GM18520 (cell line): ENCODE measurements around the gene SUMF1.

Experiments used
- ATAC-seq: cut with Tn5 transposase; IDR thresholded peaks from one replicate; pipeline ENCODE4 v1.9.1; 2021; ENCODE audit not compliant: unreplicated experiment

SUMF1 gene

DNA sequence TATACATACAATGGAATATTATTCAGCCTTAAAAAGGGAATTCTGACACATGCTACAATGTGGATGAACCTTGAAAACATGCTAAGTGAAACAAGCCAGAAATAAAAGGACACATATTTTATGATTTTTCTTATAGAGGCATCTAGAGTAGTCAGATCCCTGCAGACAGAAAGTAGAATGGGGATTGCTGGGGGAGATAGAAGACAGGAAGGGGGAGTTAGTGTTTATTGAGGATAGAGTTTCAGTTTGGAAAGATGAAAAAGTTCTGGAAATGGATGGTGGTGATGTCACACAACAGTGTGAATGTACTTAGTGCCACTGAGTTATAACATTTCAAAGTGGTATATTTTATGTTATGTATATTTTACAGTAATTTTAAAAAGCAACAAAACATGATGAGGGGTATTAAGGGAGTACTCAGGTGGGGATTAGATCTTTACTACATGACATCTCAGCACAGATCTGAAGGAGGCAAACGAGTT, 30.8 kb upstream of the SUMF1 start:
- ATAC-seq, result no peak

DNA sequence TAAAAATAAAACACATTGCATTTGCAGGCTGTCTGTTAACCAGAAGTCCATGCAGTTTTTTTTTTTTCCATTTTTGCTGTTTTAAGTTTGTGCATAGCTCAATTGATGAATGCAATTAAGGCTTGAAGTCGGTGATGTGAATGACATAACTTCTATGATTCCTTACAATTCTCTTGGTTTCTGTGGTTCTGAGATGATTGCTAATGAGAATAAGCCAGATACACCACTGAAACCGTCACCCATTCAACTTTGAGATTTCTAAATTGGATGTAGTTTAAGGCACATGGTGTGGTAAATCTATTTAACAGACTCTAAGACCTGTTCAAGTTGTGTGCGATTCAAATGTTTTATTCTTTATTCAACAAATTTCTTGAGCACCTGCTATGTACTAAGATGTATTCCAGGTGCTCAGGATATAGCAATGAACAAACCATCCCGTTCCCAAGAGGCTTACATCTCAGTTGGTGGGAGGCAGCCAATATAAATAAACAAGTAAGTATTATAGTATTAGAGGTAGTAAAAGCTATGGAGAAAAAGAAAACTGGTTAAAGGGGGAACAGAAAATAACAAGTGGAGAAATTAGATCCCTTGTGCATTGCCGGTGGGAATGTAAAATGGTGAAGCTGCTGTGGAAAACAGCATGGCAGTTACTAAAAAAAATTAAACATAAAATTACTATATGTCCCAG, 30.1 kb upstream of the SUMF1 start:
- no peak for ATAC-seq

DNA sequence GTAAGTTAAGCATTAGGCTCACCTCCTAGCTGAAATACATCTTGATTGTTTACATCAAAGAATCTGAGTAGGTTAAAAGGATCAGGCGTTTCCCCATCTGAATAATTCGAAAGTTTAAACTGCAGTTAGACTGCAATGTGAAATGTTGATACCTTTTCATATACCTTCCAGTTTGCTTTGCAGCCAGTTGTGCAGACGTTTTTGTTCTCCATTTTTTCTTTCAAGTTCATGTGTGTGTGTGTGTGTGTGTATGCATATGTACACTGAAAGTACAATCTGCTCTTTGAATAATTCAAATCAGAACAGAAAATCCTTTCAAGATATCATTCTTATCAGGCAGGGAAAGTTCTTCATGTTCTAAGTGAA, 29.0 kb upstream of the SUMF1 start:
- no peak for ATAC-seq

DNA sequence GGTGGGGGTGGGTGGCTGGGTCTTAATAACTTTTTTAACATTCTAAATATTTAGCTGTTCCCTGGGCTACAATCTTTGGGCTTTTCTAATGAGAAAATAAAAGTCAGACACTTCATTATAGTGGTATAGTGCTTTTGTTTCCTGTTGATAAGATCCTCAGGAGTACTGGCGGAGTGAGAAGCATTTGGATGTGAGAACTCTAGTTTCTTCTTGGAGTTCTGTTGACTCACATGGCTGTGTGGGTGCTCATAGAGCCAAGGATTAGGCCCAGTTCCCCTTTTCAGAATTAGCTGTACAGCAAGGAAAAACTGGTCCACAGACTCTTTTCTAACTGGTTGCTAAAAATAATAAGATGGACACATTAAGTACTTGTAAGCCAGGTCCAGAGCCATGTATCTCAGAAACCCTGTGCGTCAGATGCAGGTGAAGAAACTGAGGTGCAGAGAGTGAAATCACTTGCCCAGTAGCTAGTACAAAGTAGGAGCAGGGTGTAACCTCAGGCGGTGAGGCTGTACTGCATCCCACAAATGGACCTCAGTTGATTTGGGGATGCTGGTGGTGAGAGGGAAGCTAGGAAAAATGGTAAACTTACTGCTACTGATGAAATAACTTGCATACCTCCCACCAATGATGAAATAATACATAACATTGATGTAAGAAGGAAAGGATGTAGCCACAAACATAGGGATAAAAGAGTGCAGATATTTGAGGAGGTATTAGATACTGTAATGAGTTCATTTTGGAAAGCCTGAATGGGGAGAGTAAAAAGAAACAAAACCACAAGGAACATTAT, 28.4 kb upstream of the SUMF1 start:
- no peak for ATAC-seq

DNA sequence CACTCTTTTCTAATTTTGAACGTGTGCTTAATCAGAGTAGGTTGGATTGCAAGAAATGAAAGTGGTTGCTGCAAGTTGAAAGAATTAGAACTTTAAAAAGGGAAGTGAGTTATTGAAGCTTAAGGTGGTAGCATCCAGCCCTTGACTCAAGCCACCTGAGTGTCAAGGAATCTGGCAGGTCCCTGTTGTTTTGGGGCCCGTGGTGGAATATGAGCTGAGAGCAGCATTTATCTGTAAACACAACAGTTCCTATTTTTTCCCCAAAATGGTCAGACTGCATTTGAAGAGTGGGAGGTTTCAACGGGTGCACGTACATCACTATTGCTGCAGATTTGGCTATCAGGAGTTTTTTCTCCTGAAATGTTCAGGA, 27.8 kb upstream of the SUMF1 start:
- no peak for ATAC-seq

DNA sequence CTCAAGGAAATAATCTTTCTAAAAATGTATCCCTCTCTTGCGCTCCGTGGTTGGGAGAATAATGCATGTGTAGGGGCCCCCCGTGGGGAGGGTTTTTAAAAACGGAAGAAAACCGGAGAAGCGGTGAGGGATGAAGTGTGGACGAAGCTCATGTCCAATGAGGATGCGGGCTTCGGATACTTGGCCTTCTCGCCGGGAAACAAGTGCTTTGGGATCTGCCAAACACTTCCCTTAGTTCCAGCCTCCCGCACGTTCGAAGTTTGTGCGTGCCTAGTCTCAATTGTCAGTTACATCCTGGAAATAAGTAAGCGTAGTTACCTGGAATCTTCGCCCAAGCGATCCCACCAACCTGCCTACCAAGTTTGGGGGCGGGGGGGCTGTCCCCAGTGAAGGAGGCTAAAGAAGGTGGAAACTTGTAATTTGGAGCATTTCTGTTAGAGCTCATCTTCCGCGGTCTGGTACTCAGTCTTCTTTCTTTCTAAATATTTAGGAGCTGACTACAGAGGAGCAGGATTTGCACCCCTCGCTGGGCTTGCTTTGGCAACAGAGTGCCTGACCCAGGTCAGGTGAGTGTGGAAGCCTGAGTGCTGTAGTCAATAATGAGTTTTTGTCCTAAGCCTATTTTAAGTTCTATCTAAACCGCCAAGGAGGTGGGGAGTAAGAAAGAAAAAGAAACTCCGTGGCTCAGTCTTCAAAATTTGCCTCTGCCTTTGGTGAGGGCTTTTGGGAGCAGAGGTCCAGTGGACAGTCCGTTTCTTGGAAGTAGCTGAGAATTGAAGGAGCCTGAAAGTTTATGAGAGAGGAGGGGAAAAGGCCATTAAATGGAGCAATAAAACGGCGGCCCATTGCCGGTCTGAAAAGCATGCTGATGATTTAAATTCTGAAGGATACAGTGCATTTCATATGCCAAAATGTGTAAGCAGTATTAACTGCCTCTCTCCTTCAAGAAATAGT, 27.1 kb upstream of the SUMF1 start:
- ATAC-seq, result no peak

DNA sequence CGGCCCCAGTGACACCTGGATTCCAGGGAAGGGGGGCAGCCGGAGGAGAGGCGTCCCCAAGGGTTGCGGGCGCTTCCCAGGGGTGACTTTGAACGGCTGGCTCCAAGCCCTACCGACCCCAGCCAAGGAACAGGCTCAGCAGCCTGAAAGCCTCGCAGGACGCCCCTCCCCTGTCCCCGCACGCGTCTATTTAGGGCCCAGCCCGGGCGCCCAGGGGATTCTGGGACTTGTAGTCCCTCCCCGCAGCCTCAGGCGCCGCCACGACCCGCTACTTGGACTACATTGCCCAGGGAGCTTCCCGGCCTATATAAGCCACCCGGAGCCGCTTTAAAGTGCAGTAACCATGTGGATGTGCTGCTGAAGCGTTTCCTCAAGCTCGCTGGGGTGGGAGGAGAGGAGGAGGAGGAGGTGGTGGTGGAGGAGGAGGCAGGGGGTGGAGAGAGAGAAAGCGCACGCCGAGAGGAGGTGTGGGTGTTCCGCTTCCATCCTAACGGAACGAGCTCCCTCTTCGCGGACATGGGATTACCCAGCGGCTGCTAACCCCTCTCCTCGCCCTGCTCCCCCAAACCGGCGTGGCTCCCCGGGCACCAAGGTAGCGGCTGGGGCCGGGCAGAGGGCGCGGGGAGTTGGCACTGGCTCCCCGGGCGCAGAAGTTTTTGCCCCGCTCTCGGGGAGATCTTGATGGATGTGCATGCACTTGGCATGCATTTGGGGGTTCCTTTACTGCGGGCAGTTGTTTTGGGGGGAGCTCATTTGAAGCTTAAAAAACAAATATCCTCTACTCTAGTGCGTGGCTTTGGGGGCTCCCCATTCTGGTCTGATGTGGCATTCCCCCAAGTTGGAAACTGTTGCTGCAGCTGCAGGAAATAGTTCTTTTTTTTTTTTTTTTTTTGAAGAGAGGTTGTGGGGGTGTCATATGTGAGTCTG, 26.2 kb upstream of the SUMF1 start, which contains the start of gene ITPR1:
ITPR1 (plus strand) TSS at position 335 of the 927 bp plus-strand sequence. CDS start 23,144 bp downstream, outside the sequence.
- peak; percentile 90 for ATAC-seq

DNA sequence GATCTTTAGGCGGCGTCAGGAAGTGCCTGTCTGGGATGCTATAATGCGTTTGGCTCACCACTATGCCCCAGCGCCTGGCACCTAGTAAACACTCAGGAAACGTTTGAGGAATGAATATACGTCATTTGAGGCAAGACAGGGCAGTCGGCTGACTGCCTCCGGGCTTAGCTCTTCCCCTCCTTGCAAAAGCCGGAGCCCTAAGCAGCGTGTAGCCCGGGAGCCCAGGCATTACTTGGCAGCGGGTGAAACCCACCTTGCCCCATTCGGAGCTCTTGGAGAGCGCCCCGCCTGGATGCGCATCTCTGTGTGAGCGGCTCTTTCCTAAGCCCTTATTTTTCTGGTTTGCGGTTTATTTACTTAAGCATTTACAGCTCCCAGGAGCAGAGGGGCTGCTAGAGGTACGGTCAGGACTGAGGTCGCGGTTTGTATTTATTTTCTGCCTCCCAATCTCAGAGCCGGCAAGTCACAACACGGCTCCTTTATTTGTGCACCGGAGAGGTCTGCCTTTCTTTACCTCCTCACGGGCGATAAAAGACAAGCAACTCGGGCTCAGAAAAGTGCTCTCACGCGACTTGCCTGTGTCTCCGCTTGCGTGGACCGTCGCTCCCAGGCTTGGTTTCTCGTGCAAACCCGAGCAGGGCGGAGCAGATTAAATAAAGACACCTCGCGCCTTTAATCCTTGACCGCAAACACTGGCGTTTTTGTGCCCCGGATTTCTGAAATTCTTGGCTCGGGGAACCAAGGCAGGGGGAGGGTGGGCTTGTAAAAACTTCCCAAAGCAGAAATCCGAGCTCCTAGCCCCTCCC, 25.3 kb upstream of the SUMF1 start:
- no peak for ATAC-seq

DNA sequence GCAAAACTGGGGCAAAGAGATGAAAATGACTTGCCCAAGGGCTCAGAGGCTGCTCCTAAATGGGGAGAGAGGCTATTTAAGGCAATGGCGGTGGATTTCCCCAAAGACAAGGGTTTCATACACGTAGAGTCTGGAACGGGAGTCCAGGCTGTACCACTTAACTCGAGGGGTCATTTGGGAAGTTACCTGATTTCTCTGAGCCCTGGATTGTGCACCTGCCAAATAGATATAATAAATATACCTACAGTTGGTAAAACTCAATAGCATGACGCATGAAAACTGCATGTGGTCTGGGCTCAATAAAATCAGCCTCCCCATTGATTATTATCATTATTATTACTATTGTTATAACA, 24.8 kb upstream of the SUMF1 start:
- ATAC-seq, result no peak

DNA sequence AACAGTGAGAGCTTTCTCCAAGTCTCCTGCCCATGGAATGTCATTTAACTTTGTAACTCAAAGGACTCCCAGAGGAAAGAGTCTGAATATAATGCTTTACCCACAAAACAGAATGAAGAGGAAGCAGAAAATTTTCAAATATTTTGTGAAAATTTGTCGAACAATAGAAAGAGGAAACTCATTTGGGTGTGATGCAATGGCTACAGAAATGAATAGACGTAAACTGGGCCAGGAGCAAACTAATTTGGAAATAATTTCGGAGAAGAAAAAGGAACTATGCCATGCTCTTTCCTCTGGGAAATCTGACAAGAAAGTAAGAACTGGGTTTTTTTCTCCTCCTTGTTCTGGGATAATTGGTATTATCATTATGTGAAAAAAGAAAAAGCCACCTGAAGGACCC, 11.2 kb upstream of the SUMF1 start:
- ATAC-seq, result no peak

DNA sequence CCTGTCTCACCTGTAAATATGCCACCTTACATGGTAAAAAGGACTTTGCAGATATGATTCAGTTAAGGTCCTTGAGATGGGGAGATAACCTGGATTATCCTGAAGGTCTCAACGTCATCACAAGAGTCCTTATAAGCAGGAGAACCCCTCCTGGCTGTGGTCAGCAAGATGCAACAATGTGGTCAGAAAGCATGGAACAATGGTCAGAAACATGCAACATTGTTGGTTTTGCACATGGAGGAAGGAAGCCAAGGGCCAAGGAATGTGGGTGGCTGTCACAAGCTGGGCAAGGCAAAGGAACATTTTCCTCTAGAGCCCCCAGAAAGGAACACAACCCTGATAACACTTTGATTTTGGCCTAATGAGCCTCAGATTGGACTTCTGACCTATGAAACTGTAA, 9.4 kb upstream of the SUMF1 start:
- ATAC-seq, result no peak

DNA sequence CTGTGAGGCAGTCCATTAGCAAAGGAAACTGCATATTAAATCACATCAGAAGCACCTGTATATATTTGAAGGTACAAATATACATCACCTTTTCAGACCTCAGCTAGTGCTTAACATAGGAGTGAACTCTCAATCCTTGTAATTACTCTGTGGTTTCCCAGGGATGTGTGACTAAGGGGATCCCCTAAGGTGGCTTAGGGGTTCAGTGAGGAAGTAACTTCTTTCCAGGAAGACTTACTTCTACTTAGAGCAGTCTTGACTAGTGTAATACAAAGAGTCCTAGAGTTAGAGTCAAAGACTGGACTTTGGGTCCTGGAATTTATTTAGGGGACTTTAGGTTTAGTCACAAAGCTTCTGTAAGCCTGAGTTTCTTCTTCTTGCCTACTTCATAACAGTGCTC, 8.7 kb upstream of the SUMF1 start:
- no peak for ATAC-seq

DNA sequence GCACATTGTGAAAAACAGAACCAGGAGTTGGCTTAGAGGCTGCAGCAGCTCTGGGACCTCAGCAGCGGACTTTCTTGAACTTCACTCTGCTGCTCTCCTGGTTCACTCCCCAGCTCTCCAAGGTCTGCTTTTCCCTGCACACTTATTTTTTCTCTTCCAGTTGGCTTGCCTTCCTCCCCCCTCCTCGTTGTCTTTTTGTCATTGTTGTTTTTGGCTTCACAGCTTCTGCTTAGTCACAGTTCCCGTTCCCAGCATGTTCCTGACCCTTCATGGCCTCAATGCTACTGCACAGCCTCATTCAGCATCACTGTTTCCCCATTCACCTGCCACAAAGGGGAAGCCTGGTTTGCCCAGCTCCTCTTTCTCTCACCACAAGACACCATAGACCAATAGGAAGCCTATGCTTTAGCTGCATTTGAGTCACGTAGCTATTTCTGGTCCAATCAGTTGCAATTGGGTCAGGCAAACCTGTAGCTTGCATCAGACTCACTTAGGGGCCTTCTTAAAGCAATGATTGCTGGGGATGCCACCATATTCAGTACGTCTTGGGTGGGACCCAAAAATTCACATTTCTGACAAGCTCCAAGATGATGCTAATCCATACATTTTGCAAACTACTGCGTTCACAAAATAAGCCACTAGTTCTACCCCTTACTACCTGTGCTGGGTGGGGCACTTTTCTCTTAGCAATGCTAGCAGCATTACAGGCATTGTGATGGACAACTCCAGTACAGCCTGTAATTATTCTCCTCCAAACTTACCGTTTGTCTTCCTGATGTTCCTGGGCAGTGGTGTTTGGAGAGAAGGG, 7.8 kb upstream of the SUMF1 start:
- ATAC-seq, result peak; percentile 57

DNA sequence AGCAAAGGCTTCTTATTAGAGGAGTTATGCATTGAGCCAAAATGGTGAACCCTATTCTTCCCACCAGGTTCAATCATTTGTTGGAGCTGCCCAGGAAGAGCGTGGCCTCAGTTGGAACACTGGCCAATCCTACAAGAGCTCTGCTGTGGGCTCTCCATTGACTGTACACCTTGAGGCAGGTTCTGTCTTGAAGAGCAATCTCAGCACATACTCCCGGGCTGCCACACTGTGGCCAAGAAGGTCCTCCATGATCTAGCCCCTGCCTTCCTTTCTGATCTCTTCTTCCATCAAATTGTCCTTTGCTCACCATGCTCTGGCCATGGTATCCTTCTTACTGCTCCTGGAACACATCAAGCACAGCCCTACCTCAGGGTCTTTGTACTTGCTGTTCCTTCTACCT, 5.7 kb upstream of the SUMF1 start:
- ATAC-seq, result no peak

DNA sequence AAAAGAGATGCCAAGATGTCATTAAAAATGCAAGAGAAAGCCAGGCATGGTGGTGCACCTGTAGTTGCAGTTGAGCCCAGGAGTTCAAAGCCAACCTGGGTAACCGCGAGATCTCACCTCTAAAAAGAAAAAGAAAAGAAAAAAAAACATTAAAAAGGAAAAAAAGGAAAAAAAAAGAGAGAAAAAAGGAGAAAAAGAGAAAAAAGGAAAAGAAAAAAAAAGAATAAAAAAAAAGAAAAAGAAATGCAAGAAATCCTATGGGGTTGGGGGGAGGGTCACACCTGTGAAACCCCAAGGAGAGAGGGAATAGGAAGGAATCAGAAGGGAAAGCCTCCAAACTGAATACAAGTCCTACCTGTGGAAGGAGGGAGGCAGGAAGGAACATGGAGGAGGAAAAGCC, 5.2 kb upstream of the SUMF1 start:
- no peak for ATAC-seq

DNA sequence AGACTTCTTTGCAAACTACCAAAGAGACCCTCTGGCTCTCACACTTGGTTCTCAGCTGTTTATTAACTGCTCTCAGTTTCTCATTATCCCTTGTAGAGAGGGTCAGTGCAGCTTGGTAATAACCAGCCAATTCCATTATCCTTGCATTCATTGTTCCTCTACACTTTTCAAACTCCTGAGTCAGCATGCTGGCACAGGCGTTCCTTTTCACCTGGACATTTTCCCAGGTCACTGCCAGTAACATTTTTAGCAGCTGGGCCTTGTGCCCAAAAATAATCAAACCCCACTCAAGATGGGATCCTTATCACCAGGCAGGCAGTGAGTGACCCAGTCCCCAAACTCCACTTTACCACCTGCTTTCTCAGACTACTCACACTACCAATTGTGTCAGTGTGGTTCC, 4.8 kb upstream of the SUMF1 start:
- no peak for ATAC-seq

DNA sequence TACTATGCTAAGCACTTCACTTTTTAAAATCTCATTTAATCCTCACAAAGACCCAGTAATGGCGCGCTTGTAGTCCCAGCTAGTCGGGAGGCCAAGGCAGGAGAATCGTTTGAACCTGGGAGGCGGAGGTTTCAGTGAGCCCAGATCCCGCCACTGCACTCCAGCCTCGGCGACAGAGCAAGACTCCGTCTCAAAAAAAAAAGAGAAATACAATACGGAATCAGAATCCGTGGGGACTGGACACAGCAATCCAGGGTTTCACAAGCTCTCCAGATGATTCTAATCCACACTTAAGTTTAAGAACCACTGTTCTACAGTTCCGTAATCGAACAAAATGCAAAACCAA, 426 bp upstream of the SUMF1 start:
- no peak for ATAC-seq

DNA sequence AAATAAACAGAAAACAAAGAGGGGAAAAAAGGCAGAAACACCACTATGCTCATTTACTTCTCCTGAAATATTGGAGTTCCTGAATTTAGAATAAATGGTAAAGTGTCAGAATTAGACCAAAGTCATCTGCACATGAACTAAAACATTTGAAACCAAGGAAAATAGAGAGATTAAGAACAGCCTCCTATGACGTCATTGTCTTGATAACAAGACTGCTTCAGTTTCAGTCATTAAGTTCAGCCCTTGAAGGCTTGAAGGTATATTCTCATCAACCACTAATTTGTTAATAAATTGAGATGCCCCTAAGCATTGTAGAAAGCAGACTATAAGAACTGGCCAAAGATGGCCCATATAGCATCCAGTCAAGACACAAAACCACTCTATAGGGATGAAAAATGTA, 2.5 kb downstream of the SUMF1 start:
- ATAC-seq, result no peak
